GM12801 (cell line): ENCODE results near the gene ANKRD44.

Experiments
- TF ChIP-seq, protein P1 (sequence below): IDR thresholded peaks from one replicate; pipeline ENCODE4 v1.5.1; 2011; ENCODE audit warnings: control low read depth; ENCODE audit not compliant: insufficient read length; ENCODE audit errors: extremely low read depth

The ANKRD44 gene

DNA sequence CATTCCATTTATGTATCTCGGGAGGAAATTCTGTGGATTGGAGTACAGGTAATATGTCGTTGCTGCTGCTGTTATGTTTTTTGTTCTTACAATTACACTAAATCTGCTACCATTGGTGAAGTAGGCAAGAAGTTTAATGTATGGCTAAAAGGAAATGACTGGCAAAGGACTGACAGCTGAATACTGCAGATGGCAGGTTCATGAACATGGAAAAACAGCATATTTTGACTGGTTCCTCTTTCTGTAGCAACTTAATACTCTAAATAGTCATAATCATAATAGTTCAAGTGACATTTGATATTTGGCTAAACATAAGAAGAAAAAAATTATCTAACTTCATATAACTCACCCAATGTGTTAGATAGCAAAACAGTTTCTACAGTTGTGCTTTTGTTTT is 299.6 kb downstream of the ANKRD44 start:
- TF ChIP-seq, protein P1, sequence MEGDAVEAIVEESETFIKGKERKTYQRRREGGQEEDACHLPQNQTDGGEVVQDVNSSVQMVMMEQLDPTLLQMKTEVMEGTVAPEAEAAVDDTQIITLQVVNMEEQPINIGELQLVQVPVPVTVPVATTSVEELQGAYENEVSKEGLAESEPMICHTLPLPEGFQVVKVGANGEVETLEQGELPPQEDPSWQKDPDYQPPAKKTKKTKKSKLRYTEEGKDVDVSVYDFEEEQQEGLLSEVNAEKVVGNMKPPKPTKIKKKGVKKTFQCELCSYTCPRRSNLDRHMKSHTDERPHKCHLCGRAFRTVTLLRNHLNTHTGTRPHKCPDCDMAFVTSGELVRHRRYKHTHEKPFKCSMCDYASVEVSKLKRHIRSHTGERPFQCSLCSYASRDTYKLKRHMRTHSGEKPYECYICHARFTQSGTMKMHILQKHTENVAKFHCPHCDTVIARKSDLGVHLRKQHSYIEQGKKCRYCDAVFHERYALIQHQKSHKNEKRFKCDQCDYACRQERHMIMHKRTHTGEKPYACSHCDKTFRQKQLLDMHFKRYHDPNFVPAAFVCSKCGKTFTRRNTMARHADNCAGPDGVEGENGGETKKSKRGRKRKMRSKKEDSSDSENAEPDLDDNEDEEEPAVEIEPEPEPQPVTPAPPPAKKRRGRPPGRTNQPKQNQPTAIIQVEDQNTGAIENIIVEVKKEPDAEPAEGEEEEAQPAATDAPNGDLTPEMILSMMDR, result no peak

DNA sequence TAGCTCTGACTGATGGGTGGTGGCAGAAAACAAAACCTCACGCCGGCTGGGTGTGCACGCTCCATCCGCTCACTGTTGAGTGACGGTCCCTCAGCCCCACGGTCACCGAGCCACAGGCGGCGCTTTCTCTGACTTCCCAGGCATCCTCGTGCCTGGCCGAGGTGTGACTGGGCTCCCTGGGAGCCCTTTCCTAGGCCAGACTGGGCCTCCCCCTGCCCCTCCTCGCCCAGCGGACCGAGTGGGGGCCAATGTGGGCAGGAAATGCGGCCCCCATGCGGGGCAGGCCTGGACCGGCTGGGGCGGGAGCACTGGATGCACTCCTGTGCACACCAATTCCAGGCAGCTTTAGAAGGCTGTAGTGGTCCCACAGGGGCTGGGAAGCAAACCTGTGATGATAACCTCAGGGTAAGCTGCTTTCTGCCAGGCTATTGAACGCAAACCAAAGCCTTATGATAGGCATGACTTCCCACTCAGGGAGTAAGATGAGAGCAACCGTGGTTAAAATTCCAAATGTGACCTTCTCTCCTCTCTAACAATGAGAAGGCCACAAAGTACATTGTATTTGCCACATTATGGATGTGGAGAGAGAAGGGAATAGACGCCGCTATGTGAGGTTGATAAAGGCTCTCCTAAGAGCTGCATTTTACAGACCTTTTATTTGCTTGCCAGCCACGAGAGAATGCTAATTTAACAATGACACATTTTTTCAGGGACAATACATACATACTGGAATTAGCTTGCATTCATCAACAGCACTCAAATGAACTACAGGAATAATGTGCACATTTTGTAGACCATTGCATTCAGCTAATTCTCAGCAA is 300.2 kb downstream of the ANKRD44 start:
- TF ChIP-seq, protein P1, result no peak

DNA sequence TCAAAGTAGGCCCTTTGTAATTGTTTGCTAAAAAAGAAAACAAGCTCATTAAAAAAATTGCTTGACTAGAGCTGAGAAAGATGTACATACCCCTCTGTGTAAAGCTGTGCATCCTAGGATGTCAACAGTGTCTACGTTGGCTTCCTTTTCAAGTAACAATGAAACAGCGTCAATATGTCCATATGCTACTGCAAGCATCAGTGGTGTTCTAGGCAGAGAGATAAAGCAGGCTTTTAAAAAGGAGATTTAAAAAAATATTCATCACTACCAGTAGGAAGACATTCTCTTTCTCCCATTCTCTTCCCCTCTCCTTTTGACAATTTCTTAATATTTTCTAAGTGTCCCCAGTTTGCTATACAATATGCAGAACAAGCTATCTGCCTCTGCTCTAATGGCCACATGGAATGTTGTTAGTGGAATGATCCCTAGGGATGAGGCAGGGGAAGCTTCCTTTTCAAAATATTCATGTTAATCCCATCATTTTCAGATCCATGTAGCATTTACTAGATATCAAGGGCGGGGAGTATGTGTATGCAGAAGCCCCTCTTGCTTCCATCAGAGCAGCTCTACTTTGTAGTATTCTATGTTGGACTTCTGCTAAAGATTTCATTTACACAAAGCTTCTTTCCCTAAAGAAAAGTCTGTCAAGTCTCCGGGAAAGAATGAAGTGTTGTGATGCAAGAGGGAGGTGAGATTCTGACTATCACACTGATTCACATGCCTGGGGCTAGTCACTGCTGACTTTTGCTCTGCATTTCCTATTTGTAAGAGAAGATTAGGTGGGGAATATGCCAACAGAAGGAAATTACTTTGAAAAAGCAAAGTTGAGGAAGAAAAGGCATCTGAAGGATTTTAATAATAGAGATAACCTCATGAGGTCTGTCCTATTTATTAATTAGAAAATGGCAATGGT is 302.6 kb downstream of the ANKRD44 start:
- TF ChIP-seq, protein P1, result no peak

DNA sequence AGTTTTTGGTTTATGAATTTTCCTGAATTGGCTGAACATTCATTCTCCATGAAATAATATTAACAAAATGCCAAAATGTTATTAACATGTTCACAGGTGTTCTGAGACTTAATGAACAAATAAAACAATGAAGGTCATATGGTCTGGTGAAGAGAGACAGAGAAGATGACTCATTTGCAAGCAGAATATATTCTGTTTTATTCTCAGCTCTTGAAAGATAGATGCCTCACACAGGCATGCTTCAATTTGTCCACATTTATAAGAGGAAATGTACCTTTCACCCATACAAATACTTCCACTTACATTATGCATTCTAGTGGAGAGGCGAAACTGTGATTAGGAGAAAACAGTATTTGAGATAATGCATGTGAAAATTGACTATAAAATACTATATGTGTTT is 308.7 kb downstream of the ANKRD44 start:
- TF ChIP-seq, protein P1, result no peak

DNA sequence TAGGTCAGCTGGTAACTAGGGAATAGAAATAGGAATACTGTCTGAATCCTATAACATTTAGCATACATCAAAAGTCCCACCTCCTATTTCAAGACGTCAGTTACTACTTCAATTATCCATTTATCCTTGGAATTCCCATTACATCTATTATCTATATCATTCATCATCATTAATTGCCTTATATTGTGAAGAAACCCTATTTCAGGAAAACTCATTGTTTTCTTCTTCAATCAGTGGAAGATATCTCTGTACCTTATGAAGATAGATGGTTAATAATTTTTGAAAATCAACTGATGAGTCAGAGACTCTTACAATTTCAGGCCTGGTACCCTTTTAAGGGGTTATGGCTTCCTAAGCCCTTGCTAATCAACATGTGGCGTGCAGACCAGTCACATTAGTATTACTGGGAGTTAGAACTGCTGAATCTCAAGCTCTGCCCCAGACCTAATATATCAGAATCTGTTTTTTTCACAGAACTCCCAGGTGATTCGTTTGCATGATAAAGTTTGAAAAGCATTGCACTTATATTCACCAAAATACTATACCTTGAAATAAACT is 314.7 kb downstream of the ANKRD44 start:
- TF ChIP-seq, protein P1, result no peak

DNA sequence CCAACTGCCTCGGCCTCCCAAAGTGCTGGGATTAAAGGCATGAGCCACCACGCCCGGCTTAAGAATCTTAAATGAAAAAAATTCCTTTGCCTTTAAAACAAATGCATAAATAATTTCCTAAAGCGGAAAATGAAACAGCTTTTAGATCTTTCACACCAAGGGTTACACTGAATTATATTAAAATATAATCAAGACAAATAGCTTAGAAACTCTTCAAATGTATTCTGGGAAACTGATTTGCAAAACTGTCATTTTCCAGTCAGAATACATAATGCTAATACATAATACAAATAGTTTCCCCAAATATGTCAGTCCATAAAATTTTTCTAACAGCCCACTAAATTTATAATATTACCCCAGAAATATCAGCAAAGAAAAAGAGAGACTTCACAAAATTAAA is 315.8 kb downstream of the ANKRD44 start:
- TF ChIP-seq, protein P1, result no peak

DNA sequence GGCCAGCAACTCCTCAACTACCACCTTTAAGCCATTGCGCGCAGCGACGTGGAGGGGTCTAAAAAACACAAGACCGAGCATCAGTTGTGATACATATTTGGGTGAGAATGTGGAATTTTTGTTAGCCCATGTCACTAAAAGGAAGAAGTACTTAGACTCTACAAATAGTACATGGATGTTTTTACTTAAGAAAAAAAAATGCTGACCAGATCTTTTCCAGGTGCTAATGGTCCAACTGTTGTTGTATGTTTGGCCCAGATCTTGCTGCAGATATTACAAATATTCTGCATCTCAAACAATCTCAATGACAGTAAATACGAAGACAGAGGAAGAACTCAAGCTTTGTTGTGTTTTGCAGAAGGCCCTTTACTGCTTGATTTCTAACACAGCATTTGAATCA is 317.0 kb downstream of the ANKRD44 start:
- TF ChIP-seq, protein P1, result no peak
